ENCODE measurements around the gene GGT1.

DNA sequence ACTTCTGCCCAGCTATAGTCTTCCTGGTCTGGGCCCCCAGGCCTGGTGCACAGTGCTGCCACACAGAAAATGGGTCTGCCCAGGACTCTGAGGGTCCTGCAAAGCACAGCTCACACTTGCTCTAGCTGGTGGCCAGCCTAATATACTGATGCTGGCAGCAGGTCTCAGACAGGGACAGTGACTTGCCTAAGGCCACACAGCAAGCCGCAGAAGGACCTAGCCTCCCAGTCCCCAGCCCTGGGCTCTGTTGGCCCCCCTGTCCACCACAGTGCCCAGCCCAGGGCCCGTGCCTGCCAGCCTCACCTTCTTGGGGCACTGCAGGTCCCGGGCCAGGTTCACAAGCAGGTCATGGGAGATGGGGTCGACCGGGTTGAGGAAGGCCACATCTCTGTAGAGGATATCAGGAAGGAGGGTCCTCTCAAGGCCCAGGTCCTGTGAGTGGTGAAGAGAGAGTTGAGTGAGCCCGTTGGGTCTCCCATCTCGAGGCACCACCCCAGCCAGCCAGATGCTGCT lies 13.4 kb upstream of the GGT1 start:
- TF ChIP-seq GATA3 (IDR thresholded peaks at IDR 0.05; ENCODE audit: low read depth, low read length) = no peak
- TF ChIP-seq GATA2 (IDR thresholded peaks at IDR 0.05; ENCODE audit: low read depth, low read length) = no peak

All from SH-SY5Y (cell line).